ENCODE measurements around the gene DST.

The DST gene

DNA sequence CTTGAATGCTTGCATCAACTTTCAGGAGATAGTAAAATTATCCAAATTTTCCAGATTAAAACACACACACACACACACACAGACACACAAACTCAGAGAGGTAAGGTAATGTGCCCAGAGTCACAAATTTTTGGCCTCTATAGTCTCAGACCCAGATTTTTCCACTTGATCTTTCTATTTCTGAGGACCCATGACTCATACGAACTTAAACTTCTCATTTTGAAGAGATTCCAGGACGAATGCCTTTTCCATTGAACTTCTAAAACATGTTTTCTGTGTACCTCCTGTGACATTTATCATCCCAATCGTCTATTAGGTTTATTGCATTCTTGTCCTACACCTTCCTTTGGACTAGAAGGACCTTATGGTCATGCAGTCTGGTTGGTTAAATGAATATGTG, 222.4 kb downstream of the DST start:
- no peak for DNase-seq

DNA sequence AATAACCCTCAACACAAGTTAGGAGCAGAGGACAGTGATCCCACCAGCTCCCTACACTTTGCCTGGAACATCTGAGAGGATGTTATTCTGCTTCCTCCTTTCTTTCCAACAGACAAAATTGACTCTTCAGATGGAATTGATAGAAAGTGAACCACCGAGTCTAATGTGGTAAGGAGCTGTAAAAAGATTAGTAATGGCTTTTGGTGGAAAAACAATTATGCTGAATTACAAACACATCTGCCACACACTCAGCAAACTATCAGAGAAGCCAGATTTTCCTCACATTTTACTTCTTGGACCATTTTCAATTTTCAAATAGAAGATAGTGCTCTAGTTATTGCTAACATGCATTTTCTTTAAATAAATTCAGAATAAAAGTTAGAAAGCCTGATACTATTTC, 223.5 kb downstream of the DST start:
- DNase-seq = no peak

DNA sequence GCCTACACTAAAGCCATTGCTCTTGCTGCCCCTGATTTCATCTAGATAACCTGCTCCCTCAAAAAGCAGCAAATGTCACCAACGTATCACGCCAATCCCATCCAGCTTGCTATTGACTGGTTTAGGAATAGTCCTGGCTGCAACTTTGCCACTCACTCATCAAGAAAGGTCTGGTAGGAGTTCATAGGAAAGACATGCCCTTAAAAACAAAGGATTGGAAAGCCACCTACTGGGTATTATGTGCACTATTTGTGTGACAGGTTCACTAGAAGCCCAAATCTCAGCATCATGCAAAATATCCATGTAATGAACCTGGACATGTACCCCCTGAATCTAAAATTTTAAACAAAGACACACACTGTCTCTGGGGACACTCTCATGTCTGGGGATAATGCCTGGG, 224.9 kb downstream of the DST start:
- no peak for DNase-seq

DNA sequence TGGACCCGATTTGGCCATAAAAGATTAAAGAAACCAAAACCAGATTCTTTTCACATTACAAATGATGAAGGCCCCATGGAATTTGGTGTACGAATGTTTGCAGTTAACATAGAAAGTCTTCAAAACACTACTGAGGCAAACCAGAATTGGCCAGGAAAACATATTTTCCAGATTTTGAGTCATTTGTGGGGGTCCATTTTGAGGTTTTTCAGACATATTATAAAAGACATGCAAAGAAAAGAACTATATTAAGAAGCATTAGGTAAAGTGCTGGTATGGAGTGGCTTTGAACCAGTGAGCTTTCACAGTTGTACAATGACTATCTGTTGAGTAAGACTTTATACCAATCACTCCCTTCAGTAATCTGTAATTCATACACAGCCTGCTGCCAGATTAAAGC, 226.4 kb downstream of the DST start:
- DNase-seq = no peak

DNA sequence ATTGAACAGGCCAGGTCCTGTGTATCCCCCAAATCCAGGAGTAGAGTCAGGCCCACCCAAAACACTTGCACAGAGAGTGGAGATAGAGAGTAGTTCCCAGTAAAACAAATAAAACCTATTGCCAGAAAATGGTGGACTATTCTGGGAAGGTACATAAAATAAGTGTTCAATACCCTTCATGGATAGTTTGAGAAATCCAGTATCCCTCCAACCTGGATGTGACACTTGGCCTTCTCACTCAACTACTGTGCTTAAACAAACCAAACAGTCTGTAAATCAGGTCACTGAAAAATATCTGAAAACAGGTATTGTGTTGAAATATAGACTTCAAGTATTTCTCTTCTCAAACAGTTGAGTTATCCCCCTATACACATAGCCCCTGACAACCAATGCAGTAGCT, 233.7 kb downstream of the DST start:
- DNase-seq = no peak

Measured in right forelimb (tissue), 1 donor.